ENCODE measurements around the gene PCSK6. TPM values are rescaled to one million over a fixed set of nuclear protein-coding genes. Genes with fewer than 3 reads are reported as not detected.

PCSK6 gene
- total and polyA plus RNA-seq, 2 of the 8 experiments (the other 6 are each of a cell fraction or from before 2014, with no cell fraction given) = 1.9 to 4.0 TPM

GRCh38 chr15:101359365-101359947, 130.1 kb downstream of the PCSK6 start:
- ChIA-PET POLR2A (ENCODE audit: partially characterized antibody) (interaction anchor here (0.6 to 0.9 kb wide), 2 partner anchors 22 to 154 kb away, joined by 3 read pairs; no protein-coding TSS in a partner anchor), CTCF (ENCODE audit: partially characterized antibody) (interaction anchor here (1.1 to 1.7 kb wide), 3 partner anchors 39 to 218 kb away, joined by 3 to 4 read pairs (median 4); no protein-coding TSS in a partner anchor)
- H3K4ac ChIP-seq (replicated peaks; ENCODE audit: insufficient read length, low read depth, low read length) = no peak overlapping the region
- no peak overlapping the region for H4K5ac ChIP-seq (ENCODE audit: insufficient read length, low read depth, low read length)
- H3K14ac ChIP-seq (ENCODE audit: insufficient read length) = no peak overlapping the region
- FAIRE-seq = no peak
- H4K20me1 ChIP-seq (replicated peaks in 1 of 2; ENCODE audit: control insufficient read depth in 1 of 2, insufficient read depth in 2 of 2, low read length in 2 of 2) = peaks cover 0 to 4% of the 10 kb centered on the region in 2 experiments
- no peak overlapping the region for H3K9ac ChIP-seq (replicated peaks in 1 of 4; ENCODE audit: extremely low read depth in 1 of 4, low read depth in 3 of 4, low read length in 3 of 4)
- no peak overlapping the region for H3K4me2 ChIP-seq (ENCODE audit: insufficient read depth in 1 of 2, low read depth in 2 of 2, low read length in 2 of 2)
- H2BK12ac ChIP-seq (ENCODE audit: low read depth, low read length) = 0 out of 2 replicates have a peak overlapping the region, but pooled peaks have one; percentile 39
- peak overlapping the region; percentile 73; the same call in 1 of the 2 replicates for H4K8ac ChIP-seq (ENCODE audit: extremely low read depth, insufficient read depth, low read length)
- H3K79me2 ChIP-seq (ENCODE audit: control insufficient read depth in 1 of 2, insufficient read depth in 2 of 2, low read length in 2 of 2) = no peaks in the 10 kb centered on the region
- H2BK120ac ChIP-seq (replicated peaks; ENCODE audit: low read depth, low read length) = no peak overlapping the region
- H3K23ac ChIP-seq (ENCODE audit: insufficient read length) = no peak overlapping the region
- H3K79me1 ChIP-seq (ENCODE audit: low read depth, low read length) = no peaks in the 10 kb centered on the region
- H3K4me3 ChIP-seq (ENCODE audit: extremely low read depth in 1 of 4, insufficient read depth in 2 of 4, low read depth in 3 of 4, low read length in 4 of 4) = no peak overlapping the region
- H2AK5ac ChIP-seq (ENCODE audit: low read depth, low read length) = no peak overlapping the region
- H2BK5ac ChIP-seq (ENCODE audit: low read depth, low read length) = no peak overlapping the region
- TF ChIP-seq ATF3 (IDR thresholded peaks at IDR 0.05; ENCODE audit: insufficient read depth, low read depth, low read length) (no peak), RXRA (IDR thresholded peaks at IDR 0.05; ENCODE audit: insufficient read depth, low read depth, low read length) (no peak), BRCA1 (IDR thresholded peaks at IDR 0.05; ENCODE audit: low read depth, low read length) (no peak), TBP (IDR thresholded peaks at IDR 0.05; ENCODE audit: low read depth, low read length) (no peak), TAF1 (IDR thresholded peaks at IDR 0.05; ENCODE audit: low read depth, low read length) (no peak), POLR2A (IDR thresholded peaks at IDR 0.05; ENCODE audit: control extremely low read depth in 1 of 2, low read depth in 2 of 2, low read length in 2 of 2) (no peak), TCF12 (IDR thresholded peaks at IDR 0.05; ENCODE audit: low read depth, low read length) (no peak), ATF2 (IDR thresholded peaks at IDR 0.05; ENCODE audit: low read length) (no peak)
- peak in 1 of 2 experiments; percentile 40 for DNase-seq (ENCODE audit: low read depth in 1 of 2, low spot score in 2 of 2)
- H3K56ac ChIP-seq (replicated peaks; ENCODE audit: insufficient read length, low read depth, low read length) = no peak overlapping the region
- H2BK15ac ChIP-seq (ENCODE audit: low read length) = no peak overlapping the region
- no peaks in the 10 kb centered on the region; a peak in 1 of 7 replicates for H3K27me3 ChIP-seq (replicated peaks in 1 of 4; ENCODE audit: control insufficient read depth in 3 of 4, extremely low read depth in 1 of 4, insufficient read depth in 3 of 4, low read length in 3 of 4)
- peak overlapping the region; percentile 51 for H4K91ac ChIP-seq (replicated peaks; ENCODE audit: insufficient read length, low read length)
- peaks cover 0 to 6% (median 3%) of the 10 kb centered on the region in 4 experiments; a peak in 4 of 7 replicates for H3K4me1 ChIP-seq (replicated peaks in 1 of 4; ENCODE audit: control insufficient read depth in 3 of 4, insufficient read depth in 4 of 4, low read length in 3 of 4)
- H3K27ac ChIP-seq (ENCODE audit: low read depth, low read length) = no peak overlapping the region
- H3K9me3 ChIP-seq (ENCODE audit: insufficient read depth in 2 of 2, low read depth in 1 of 2, low read length in 1 of 2) = no peaks in the 10 kb centered on the region
- H2BK20ac ChIP-seq (ENCODE audit: low read length) = no peak overlapping the region
- H3K23me2 ChIP-seq (ENCODE audit: low read depth, low read length) = no peaks in the 10 kb centered on the region
- 91% methylated on average over 9 of the region's 9 CpGs; no CpG with 5 or more reads in 1 of the 2 experiments for WGBS, 2 experiments (ENCODE audit: extremely low coverage in 1 of 2, insufficient coverage in 1 of 2, insufficient read length in 1 of 2, insufficient replicate concordance in 2 of 2, low coverage in 1 of 2, low lambda C conversion rate in 2 of 2, missing lambda C conversion rate in 1 of 2)
- no peak overlapping the region for H2AFZ ChIP-seq (ENCODE audit: low read length)
- no peak overlapping the region; the same call in 1 of the 2 replicates for H3K18ac ChIP-seq (ENCODE audit: extremely low read depth, low read length)
- H3K36me3 ChIP-seq (ENCODE audit: control insufficient read depth in 2 of 4, insufficient read depth in 4 of 4, low read length in 3 of 4) = no peaks in the 10 kb centered on the region

Data from H1 (cell line).